Measurements from ENCODE around the gene ATG13.
"Not testable (repeated sequence)": the region's sequence is repeated elsewhere in the genome, so short reads cannot be mapped to it uniquely, and the experiment has no call there.

The ATG13 gene

DNA sequence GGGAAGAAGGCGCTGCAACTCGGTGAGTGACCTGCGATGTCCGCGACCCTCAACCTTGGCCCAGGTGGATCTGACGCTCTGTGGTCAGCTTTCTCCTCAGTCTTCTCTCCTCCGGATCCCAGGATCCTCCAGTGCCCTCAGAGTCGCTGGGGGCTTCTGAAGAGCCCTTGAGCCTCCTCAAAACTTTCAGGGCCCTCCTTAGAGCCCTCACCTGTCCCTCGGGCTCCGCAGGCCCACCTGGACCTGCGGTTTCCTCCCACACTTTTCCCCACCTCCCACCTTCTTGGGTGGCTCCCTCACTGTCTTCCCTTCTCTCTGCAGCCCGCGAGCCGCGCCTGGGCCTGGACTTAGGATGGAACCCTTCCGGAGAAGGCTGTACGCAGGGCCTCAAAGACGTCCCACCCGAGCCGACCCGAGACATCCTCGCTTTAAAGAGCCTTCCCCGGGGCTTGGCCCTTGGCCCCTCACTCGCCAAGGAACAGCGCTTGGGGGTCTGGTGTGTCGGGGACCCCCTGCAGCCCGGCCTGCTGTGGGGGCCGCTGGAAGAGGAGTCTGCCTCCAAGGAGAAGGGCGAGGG is 83.8 kb downstream of the ATG13 start:
- in situ Hi-C loops (cut with HindIII; ENCODE audit: low pct_unique_long_range_greater_than_20kb, low sequenced_read_pairs) = no loop called here
- no peak for DNase-seq (ENCODE audit: low read depth in 1 of 2, low spot score in 1 of 2)
- TF ChIP-seq JUND (IDR thresholded peaks at IDR 0.05; ENCODE audit: low read depth) = no peak

- TF ChIP-seq JUND (IDR thresholded peaks at IDR 0.05; ENCODE audit: low read depth) = no peak
- no peak for DNase-seq (ENCODE audit: low read depth in 1 of 2, low spot score in 1 of 2)
- in situ Hi-C loops (cut with HindIII; ENCODE audit: low pct_unique_long_range_greater_than_20kb, low sequenced_read_pairs) = no loop called here
These were observed 87.8 kb downstream of the ATG13 start for GRCh38 chr11:46705070-46705688.

- in situ Hi-C loops (cut with HindIII; ENCODE audit: low pct_unique_long_range_greater_than_20kb, low sequenced_read_pairs) = no loop called here
- no peak for DNase-seq (ENCODE audit: low read depth in 1 of 2, low spot score in 1 of 2)
- TF ChIP-seq JUND (IDR thresholded peaks at IDR 0.05; ENCODE audit: low read depth) = no peak
These were observed 89.5 kb downstream of the ATG13 start for GRCh38 chr11:46706886-46707285.

DNA sequence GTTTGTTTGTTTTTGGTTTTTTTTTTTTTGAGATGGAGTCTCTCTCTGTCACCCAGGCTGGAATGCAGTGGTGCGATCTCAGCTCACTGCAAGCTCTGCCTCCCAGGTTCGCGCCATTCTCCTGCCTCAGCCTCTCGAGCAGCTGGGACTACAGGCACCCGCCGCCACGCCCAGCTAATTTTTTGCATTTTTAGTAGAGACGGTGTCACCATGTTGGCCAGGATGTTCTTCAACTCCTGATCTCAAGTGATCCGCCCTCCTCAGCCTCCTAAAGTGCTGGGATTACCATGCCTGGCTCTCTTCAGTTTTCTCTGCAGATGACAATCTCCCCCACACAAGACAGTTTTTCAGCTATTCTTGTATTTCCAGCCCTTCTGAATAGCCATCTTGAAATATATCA is 92.0 kb downstream of the ATG13 start:
- DNase-seq (ENCODE audit: low read depth in 1 of 2, low spot score in 1 of 2); in situ Hi-C loops (cut with HindIII; ENCODE audit: low pct_unique_long_range_greater_than_20kb, low sequenced_read_pairs): not testable (repeated sequence)

DNA sequence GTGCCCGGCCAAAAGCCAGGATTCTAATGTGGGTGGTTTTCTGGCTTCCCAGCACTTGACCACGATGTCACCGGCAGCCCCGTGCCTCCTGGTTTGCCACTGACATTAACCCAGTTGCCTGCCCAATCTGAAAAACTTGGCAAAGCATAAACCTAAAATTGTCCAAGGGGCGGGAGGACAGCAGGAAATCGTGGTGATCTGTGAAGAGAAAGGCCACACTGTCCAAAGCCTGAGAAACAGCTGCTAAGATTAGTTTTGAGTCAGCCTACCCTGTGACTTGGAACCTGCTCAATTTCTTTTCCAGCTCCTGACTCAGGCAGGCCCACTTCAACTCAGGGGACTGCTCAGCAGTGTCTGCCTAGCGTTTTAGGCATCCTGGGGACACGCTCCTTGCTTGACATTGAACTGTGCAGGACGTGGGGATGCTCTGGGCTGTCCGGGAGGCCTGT is 93.5 kb downstream of the ATG13 start:
- in situ Hi-C loops (cut with HindIII; ENCODE audit: low pct_unique_long_range_greater_than_20kb, low sequenced_read_pairs) = no loop called here
- TF ChIP-seq JUND (IDR thresholded peaks at IDR 0.05; ENCODE audit: low read depth) = no peak
- no peak for DNase-seq (ENCODE audit: low read depth in 1 of 2, low spot score in 1 of 2)

GRCh38 chr11:46711303-46711702 is 94.0 kb downstream of the ATG13 start:
- TF ChIP-seq JUND (IDR thresholded peaks at IDR 0.05; ENCODE audit: low read depth) = no peak
- in situ Hi-C loops (cut with HindIII; ENCODE audit: low pct_unique_long_range_greater_than_20kb, low sequenced_read_pairs) = no loop called here
- DNase-seq (ENCODE audit: low read depth in 1 of 2, low spot score in 1 of 2) = no peak

DNA sequence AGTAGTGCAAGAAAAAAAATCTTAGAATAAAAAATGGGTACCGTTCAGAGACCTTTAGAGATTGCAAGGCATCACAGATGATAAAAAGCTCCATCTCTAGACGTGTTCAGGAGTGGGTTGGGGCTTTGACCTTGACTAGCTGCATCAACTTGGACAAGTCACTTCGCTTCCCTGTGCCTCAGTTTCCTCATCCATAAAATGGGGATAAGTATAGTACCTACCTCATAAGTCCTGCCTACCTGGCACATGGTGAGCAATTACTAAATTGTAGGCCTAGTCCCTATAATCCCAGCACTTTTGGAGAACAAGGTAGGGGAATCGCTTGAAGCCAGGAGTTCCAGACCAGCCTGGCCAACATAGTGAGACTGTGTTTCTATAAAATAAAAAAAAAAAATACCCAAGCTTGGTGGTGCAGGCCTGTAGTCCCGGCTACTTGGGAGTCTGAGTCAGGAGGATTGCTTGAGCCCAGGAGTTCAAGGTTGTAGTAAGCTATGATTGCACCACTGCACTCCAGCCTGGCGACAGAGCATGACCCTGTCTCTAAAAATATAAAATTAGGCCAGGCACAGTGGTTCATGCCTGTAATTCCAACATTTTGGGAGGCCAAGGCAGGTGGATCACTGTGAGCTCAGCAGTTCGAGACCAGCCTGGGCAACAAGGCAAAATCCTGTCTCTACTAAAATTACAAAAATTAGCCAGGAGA is 95.7 kb downstream of the ATG13 start:
- DNase-seq (ENCODE audit: low read depth in 1 of 2, low spot score in 1 of 2) = no peak
- no peak for TF ChIP-seq JUND (IDR thresholded peaks at IDR 0.05; ENCODE audit: low read depth)
- in situ Hi-C loops (cut with HindIII; ENCODE audit: low pct_unique_long_range_greater_than_20kb, low sequenced_read_pairs) = no loop called here

DNA sequence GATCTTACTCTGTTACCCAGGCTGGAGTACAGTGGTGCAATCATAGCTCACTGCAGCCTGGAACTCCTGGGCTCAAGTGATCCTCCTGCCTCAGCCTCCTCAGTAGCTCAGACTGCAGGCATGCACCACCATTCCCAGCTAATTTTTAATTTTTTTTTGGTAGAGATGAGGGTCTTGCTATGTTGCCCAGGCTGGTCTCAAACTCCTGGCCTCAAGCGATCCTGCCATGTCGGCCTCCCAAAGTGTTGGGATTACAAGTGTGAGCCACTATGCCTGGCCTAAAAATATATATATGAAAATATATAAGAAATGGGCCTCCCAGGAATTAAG is 100.4 kb downstream of the ATG13 start:
- DNase-seq (ENCODE audit: low read depth in 1 of 2, low spot score in 1 of 2); in situ Hi-C loops (cut with HindIII; ENCODE audit: low pct_unique_long_range_greater_than_20kb, low sequenced_read_pairs): not testable (repeated sequence)

GRCh38 chr11:46718155-46719019 is 101.0 kb downstream of the ATG13 start:
- in situ Hi-C loops (cut with HindIII; ENCODE audit: low pct_unique_long_range_greater_than_20kb, low sequenced_read_pairs) = no loop called here

GRCh38 chr11:46719048-46719542 is 101.7 kb downstream of the ATG13 start, which contains the start of gene F2:
F2 (plus strand) TSS chr11:46719213; CDS start chr11:46719236, 23 bp downstream.
- TF ChIP-seq JUND (IDR thresholded peaks at IDR 0.05; ENCODE audit: low read depth) = no peak
- no peak for DNase-seq (ENCODE audit: low read depth in 1 of 2, low spot score in 1 of 2)
- in situ Hi-C loops (cut with HindIII; ENCODE audit: low pct_unique_long_range_greater_than_20kb, low sequenced_read_pairs) = no loop called here

More at GRCh38 chr11:46718155-46719019, 101.0 kb downstream of the ATG13 start:
- DNase-seq (ENCODE audit: low read depth in 1 of 2, low spot score in 1 of 2) = peak; percentile 50 to 92
- no peak for TF ChIP-seq JUND (IDR thresholded peaks at IDR 0.05; ENCODE audit: low read depth)

DNA sequence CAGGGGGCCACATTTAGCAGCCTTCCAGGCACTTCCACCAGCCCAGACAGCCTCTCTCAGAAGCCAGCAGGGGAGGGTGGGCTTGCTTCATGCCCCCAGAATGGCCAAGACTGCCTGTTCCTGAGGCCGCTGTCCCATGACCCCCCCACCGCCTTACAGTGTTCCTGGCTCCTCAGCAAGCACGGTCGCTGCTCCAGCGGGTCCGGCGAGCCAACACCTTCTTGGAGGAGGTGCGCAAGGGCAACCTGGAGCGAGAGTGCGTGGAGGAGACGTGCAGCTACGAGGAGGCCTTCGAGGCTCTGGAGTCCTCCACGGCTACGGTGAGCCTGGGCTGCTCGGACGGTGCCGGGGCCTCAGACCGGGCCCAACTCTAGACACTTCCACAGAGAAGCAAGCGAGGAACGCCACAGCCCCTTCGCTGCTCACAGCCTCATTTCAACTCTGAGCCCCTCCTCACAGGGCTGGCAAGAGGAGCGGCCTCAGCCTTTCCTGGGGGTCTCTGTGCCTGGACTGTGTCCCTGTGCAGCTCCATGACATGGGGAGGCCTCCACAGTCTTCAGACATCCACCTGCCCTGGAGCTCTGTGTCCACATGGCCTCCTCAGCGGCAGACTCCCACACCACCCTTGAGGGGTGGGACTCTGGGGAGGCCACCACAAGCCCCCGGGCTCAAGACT is 102.3 kb downstream of the ATG13 start:
- no peak for DNase-seq (ENCODE audit: low read depth in 1 of 2, low spot score in 1 of 2)
- in situ Hi-C loops (cut with HindIII; ENCODE audit: low pct_unique_long_range_greater_than_20kb, low sequenced_read_pairs) = no loop called here
- TF ChIP-seq JUND (IDR thresholded peaks at IDR 0.05; ENCODE audit: low read depth) = no peak

GRCh38 chr11:46721286-46721685 is 103.9 kb downstream of the ATG13 start:
- in situ Hi-C loops (cut with HindIII; ENCODE audit: low pct_unique_long_range_greater_than_20kb, low sequenced_read_pairs) = no loop called here
- DNase-seq (ENCODE audit: low read depth in 1 of 2, low spot score in 1 of 2) = no peak

More at GRCh38 chr11:46721286-46721685, 103.9 kb downstream of the ATG13 start:
- no peak for TF ChIP-seq JUND (IDR thresholded peaks at IDR 0.05; ENCODE audit: low read depth)
